ENCODE data around the gene PLXNC1. TPM values are rescaled to one million over a fixed set of nuclear protein-coding genes. Genes with fewer than 3 reads are reported as not detected.

PLXNC1 gene
- total RNA-seq, 1 donor from 2014 or later = 8.3 TPM

- Mint-ChIP-seq H3K9me3 (no peaks in the 10 kb centered on the region), H3K36me3 (peaks cover 3% of the 10 kb centered on the region), H3K27me3 (peaks cover 7% of the 10 kb centered on the region), H3K4me3 (no peak overlapping the region), H3K27ac (no peak overlapping the region), H3K4me1 (ENCODE audit: unreplicated experiment) (peaks cover 40% of the 10 kb centered on the region)
- TF ChIP-seq CTCF (conservative IDR thresholded peaks at IDR 0.05) = no peak
- DNase-seq (ENCODE audit: extremely low spot score, unreplicated experiment) = no peak
Observed at GRCh38 chr12:94290353-94290752, 142.0 kb downstream of the PLXNC1 start.

GRCh38 chr12:94297096-94297699 lies 148.8 kb downstream of the PLXNC1 start:
- DNase-seq (ENCODE audit: extremely low spot score, unreplicated experiment) = no peak
- no peak for TF ChIP-seq CTCF (conservative IDR thresholded peaks at IDR 0.05)
- Mint-ChIP-seq H3K4me3 (no peak overlapping the region), H3K36me3 (peaks cover 23% of the 10 kb centered on the region), H3K4me1 (ENCODE audit: unreplicated experiment) (no peaks in the 10 kb centered on the region), H3K9me3 (no peaks in the 10 kb centered on the region), H3K27ac (no peak overlapping the region), H3K27me3 (no peaks in the 10 kb centered on the region)

- Mint-ChIP-seq H3K4me3 (no peak overlapping the region), H3K36me3 (peaks cover 24% of the 10 kb centered on the region), H3K9me3 (no peaks in the 10 kb centered on the region), H3K27me3 (no peaks in the 10 kb centered on the region), H3K27ac (no peak overlapping the region), H3K4me1 (ENCODE audit: unreplicated experiment) (no peaks in the 10 kb centered on the region)
- DNase-seq (ENCODE audit: extremely low spot score, unreplicated experiment) = no peak
- no peak for TF ChIP-seq CTCF (conservative IDR thresholded peaks at IDR 0.05)
Observed at GRCh38 chr12:94297876-94298505, 149.6 kb downstream of the PLXNC1 start.

- H3K27ac Mint-ChIP-seq = peak overlapping the region; percentile 12
- no peak for TF ChIP-seq CTCF (conservative IDR thresholded peaks at IDR 0.05)
- H3K9me3 Mint-ChIP-seq = no peaks in the 10 kb centered on the region
- H3K4me1 Mint-ChIP-seq (ENCODE audit: unreplicated experiment) = no peaks in the 10 kb centered on the region
- no peaks in the 10 kb centered on the region for H3K27me3 Mint-ChIP-seq
- H3K36me3 Mint-ChIP-seq = peaks cover 24% of the 10 kb centered on the region
- H3K4me3 Mint-ChIP-seq = no peak overlapping the region
- DNase-seq (ENCODE audit: extremely low spot score, unreplicated experiment) = no peak
Observed at GRCh38 chr12:94299846-94300245, 151.5 kb downstream of the PLXNC1 start.

GRCh38 chr12:94304012-94304411 lies 155.6 kb downstream of the PLXNC1 start:
- Mint-ChIP-seq H3K27me3 (no peaks in the 10 kb centered on the region), H3K4me3 (no peak overlapping the region), H3K36me3 (peaks cover 19% of the 10 kb centered on the region), H3K27ac (no peak overlapping the region), H3K9me3 (no peaks in the 10 kb centered on the region), H3K4me1 (ENCODE audit: unreplicated experiment) (no peaks in the 10 kb centered on the region)
- TF ChIP-seq CTCF (conservative IDR thresholded peaks at IDR 0.05) = no peak
- no peak for DNase-seq (ENCODE audit: extremely low spot score, unreplicated experiment)
